Measurements from ENCODE around the gene IYD. TPM values are rescaled to one million over a fixed set of nuclear protein-coding genes. Genes with fewer than 3 reads are reported as not detected.

Gene IYD
- total RNA-seq, 2 donors from 2014 or later: 22.6 to 27.0 TPM

- ATAC-seq: no peak
- intact Hi-C loops (cut with DNase I, micrococcal nuclease): no loop called here
- DNase-seq: no peak
Observed at GRCh38 chr6:150451807-150452427, 83.1 kb downstream of the IYD start.

- DNase-seq (no peak), ATAC-seq (no peak)
- intact Hi-C loops (cut with DNase I, micrococcal nuclease): no loop called here
Observed at GRCh38 chr6:150452428-150453243, 83.8 kb downstream of the IYD start.

GRCh38 chr6:150453357-150453756 is 84.5 kb downstream of the IYD start:
- DNase-seq (no peak), ATAC-seq (no peak)
- intact Hi-C loops (cut with DNase I, micrococcal nuclease): no loop called here

Other genes with a start within 250 kb of the IYD start
- 10 to 100 TPM; 28.9 to 40.0 TPM for gene PPP1R14C, start 226.0 kb upstream of the IYD start, total RNA-seq
- 10 to 100 TPM; 29.3 to 30.9 TPM for gene PLEKHG1, start 230.9 kb downstream of the IYD start, total RNA-seq